ENCODE data around the gene SH3RF1.

- TF ChIP-seq MAX (CRISPR knock-in tag; IDR thresholded peaks at IDR 0.05) (no peak), CTCF (IDR thresholded peaks at IDR 0.05) (no peak), OVOL2 (CRISPR knock-in tag; IDR thresholded peaks at IDR 0.05; ENCODE audit: borderline replicate concordance) (no peak), PRDM15 (CRISPR knock-in tag; IDR thresholded peaks at IDR 0.05) (no peak), STAT6 (CRISPR knock-in tag; conservative IDR thresholded peaks at IDR 0.05; ENCODE audit: low read depth) (no peak), IRF1 (CRISPR knock-in tag; IDR thresholded peaks at IDR 0.05) (no peak), HMGXB4 (CRISPR knock-in tag; IDR thresholded peaks at IDR 0.05) (no peak), ZBTB43 (CRISPR knock-in tag; IDR thresholded peaks at IDR 0.05) (no peak), ATF2 (CRISPR knock-in tag; IDR thresholded peaks at IDR 0.05; ENCODE audit: borderline replicate concordance, low read depth) (no peak), ZNF416 (CRISPR knock-in tag; IDR thresholded peaks at IDR 0.05) (no peak)
Measured at GRCh38 chr4:169044714-169045447, 225.9 kb downstream of the SH3RF1 start.
